CD1c-positive myeloid dendritic cell (primary cell): Measurements from ENCODE around the gene ENAM.
A peak's percentile ranks its signal among the peaks of the same experiment; 100 is the strongest.

Experiments used
- DNase-seq: peaks from one replicate; pipeline ENCODE4 v3.0.0-alpha.2; 2016; ENCODE audit errors: extremely low spot score

The ENAM gene, protein sequence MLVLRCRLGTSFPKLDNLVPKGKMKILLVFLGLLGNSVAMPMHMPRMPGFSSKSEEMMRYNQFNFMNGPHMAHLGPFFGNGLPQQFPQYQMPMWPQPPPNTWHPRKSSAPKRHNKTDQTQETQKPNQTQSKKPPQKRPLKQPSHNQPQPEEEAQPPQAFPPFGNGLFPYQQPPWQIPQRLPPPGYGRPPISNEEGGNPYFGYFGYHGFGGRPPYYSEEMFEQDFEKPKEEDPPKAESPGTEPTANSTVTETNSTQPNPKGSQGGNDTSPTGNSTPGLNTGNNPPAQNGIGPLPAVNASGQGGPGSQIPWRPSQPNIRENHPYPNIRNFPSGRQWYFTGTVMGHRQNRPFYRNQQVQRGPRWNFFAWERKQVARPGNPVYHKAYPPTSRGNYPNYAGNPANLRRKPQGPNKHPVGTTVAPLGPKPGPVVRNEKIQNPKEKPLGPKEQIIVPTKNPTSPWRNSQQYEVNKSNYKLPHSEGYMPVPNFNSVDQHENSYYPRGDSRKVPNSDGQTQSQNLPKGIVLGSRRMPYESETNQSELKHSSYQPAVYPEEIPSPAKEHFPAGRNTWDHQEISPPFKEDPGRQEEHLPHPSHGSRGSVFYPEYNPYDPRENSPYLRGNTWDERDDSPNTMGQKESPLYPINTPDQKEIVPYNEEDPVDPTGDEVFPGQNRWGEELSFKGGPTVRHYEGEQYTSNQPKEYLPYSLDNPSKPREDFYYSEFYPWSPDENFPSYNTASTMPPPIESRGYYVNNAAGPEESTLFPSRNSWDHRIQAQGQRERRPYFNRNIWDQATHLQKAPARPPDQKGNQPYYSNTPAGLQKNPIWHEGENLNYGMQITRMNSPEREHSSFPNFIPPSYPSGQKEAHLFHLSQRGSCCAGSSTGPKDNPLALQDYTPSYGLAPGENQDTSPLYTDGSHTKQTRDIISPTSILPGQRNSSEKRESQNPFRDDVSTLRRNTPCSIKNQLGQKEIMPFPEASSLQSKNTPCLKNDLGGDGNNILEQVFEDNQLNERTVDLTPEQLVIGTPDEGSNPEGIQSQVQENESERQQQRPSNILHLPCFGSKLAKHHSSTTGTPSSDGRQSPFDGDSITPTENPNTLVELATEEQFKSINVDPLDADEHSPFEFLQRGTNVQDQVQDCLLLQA

DNA sequence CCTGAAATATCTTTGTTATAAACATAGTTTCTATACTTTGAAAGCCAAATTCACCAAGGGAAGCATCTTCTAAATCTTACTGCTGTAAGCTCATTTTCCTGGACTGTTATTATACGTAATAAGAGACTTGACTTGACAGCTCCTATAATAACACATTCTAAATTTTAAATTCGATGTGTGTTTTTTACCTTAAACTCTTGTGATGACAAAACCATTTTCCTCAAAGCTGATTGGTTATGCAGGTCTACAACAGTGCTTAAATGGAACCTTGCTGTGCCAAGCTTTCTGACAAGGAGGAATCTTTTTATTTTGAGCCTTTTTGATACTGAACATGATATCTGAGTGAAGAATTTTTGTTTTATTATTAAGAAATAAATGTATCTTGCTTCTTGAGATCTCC, at the start of gene ENAM:
TSS of gene ENAM (plus strand) at position 301 of the 400 bp plus-strand sequence. CDS start 757 bp downstream, outside the sequence.
- DNase-seq = no peak

GRCh38 chr4:70581980-70582379, 46.6 kb upstream of the ENAM start:
- no peak for DNase-seq

DNA sequence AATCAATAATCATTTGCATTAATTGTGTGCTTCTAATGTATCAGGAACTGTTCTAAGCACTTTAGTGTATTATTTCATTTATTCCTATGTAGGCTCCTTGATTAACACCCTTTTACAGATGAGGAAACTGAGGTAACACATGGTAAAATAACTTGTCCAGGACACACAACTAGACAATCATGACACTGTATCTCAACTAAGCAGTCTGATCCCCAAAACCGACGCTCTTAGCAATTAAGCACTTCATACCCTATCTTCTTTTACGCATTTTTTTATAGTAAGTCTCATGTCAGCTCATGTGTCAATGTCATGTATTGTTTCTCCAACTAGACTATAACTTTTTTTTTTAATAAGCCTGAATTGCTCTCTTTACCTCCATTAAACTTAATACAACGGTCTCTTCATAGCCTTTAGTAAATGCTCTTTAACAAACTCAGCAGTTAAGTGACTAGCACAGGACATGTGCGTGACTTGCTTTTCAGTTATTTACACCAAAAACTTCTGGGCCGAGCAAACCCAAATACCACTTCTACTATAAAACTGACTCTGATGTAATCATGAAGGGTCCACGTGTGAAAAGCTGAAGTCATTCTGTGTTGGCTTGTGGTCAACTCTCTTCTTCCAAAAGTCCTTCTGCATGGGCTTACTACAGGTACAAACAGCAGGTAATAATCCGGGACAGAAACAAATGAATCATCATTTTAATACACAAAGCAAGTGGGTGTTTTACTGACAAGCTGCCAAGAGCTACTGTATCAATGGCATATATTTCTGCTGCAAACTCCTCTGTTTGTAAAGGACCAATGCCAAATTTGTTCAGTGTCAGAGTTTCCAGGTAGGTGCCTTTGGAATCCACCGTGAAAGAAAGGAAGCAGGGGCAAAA, 44.4 kb upstream of the ENAM start:
- DNase-seq = no peak

GRCh38 chr4:70586841-70587240, 41.7 kb upstream of the ENAM start:
- no peak for DNase-seq

DNA sequence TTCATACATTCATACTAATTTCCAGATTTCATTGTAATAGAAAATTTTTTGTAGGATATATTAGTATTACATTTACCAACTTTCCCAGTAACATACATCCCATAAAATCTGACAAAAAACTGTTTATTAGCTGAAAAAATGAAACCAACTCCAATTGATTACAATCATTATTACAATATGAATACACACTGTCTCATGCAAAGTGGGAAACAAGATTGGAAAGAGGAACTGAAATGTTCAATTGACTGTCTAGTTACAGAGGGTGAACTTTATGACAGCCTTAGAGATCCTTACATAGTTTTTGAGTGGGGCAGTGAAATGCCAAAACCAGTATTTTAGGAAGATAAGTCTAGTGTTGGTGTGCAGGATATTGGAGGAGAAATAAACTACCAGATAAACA, 38.8 kb upstream of the ENAM start:
- DNase-seq = peak; percentile 33

DNA sequence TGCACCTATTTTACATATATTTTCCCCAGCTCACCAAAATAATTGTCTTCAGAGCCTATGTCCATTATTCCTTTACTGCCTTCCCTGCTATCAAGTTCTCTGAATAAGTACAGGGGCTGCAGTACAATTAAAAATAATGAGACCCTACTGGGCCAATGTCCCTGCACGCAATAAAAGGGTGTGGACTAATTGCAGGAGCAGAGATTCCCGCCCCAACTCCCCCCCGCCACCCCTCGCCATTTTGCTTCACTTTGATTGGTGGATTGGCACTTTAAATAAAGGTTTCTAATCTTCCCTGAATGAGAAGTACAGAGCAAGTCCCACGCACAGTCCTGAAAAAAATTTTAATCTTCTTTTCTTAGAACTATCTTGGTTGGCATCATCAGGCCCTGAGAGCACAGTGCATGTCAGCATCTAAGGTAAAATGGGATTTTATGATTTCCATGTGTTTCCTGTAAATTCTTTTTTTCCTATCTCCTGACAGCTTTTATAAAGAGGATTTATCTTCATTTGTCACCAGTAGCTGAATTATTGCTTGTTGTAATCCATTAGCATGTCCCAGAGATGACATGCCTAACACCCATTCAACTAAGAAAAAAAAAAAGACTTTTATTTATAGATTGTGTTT, 36.5 kb upstream of the ENAM start, which contains the start of gene AMBN:
TSS of gene AMBN (plus strand) at position 302 of the 628 bp plus-strand sequence. CDS start at position 405, 103 bp downstream.
- no peak for DNase-seq

DNA sequence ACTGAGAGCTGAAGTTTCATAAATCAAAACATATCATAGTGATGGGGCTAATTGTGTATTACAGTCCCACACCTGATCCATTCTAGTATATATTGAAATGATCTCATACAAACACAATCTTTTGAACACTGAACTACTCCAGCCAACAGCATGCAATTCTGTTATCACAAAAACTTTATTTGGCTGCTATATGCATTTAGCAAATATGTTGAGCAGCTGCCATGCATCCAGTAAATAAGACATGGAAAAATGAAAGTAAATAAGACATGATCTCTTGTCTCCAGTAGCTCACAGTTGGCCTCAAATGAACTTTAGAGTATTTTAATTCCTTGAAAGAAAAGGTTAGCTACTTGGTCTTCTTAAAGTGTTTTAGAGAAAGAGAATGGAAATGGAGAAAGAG, 34.3 kb upstream of the ENAM start:
- no peak for DNase-seq

DNA sequence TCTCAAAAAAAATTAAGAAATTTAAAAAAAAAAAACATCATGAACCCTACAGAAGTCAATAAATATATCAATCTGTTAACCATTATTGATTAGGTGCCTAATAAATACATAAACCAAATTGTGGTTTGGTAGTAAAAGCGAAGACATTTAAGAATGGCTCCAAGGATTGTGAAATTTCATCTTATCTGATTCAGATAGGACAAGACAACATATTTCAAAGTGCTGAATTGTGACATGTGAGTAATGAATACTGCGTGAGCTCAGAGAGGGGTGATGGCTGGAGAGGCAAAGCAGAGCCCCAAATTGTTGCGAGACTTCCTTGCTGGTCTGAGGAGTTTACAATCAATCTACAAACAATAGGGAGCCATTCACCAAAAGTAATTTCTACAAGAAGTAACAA, 28.2 kb upstream of the ENAM start:
- no peak for DNase-seq

GRCh38 chr4:70600977-70601376, 27.6 kb upstream of the ENAM start:
- no peak for DNase-seq

DNA sequence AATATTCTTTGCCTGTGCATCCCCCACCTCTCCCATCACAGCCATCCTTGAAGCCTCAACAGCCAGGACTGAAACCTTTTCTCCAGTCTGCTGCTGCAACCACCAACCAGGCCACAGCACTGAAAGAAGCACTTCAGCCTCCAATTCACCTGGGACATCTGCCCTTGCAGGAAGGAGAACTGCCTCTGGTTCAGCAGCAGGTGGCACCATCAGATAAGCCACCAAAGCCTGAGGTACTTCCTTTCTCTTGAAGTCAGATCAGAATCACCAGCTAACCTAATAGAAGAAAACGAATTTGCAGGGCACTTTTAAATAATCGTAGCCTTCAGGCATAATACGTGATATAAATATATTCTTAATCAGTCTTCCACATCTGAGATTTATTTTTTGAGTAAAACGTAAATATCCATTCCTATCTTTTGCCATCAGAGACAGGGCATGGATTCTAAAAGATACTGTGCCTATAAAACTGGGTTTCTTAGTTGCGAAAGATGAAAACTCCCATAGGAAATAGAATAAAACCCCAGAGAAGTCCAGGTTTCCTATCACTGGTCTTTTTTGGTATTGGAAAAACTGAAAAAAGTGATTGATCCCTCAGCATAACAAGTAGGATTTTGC, 27.0 kb upstream of the ENAM start:
- peak; percentile 73 for DNase-seq

GRCh38 chr4:70603856-70604255, 24.7 kb upstream of the ENAM start:
- no peak for DNase-seq

GRCh38 chr4:70606459-70606858, 22.1 kb upstream of the ENAM start:
- no peak for DNase-seq

DNA sequence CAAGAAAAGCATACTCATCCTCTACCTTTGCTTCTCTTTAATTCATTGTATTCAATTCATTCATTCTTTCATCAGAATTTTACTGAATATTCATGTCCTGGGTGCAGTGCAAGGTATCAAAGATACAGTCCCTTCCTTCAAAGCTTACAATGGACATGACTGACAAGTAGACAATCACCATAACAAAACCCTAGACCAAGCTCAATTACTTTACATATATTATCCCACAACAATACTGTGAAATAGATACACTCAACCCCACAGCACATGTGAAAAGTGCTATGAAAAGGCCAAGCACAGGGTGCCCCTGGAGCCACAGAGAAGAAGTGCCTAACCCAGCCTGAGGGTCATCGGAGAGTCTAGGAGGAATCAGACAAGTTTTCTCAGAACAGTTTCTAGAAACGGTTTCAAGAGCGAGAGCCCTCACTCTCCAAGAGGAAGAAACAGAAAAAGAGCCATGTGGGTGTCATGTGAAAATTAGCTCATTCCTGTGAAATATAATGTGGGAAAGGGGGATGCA, 21.1 kb upstream of the ENAM start:
- DNase-seq = no peak

- no peak for DNase-seq
Observed at GRCh38 chr4:70608324-70608723, 20.2 kb upstream of the ENAM start.

GRCh38 chr4:70613306-70614183, 15.0 kb upstream of the ENAM start:
- no peak for DNase-seq

DNA sequence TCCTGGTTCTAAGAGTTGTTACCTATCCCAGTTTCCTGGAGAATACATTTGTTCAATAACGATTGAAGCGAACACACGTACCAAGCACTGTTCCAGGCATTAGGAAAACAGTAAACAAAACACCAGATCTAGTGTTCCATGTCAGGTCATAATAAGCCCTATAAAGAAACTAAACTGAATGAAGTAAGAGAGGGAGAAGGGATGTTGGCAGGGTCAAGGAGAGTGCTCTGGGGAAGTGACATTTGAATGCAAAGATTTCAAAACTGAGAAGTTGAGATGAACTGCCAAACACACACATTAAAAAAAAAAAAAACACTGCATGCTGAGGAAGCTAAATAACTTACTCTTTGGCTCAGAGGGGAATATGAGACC, 14.4 kb upstream of the ENAM start:
- no peak for DNase-seq

GRCh38 chr4:70619288-70619687, 9.3 kb upstream of the ENAM start:
- DNase-seq = no peak

DNA sequence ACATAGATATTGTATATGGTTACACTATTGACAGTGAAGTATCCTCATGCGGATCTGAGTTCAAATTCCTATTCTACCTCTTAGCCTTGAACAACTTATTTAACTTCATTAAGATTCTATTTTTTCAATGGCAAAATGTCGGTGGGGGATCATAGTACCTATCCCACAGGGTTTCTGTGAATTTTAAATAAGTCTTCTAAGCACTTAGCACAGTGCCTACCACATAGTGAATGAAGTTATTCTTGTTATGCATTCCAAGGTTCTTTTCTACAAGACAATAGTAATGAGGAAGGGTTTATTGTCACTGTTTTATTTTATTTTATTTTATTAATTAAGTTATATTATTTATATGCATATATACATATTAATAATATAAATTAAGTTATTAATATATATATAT, 8.8 kb upstream of the ENAM start:
- DNase-seq = no peak

- no peak for DNase-seq
Observed at GRCh38 chr4:70623323-70623722, 5.2 kb upstream of the ENAM start.
